K562 (cell line): ENCODE data around the gene PCCA. TPM values are rescaled to one million over a fixed set of nuclear protein-coding genes. Genes with fewer than 3 reads are reported as not detected.
"Not testable (repeated sequence)": the region's sequence is repeated elsewhere in the genome, so short reads cannot be mapped to it uniquely, and the experiment has no call there.

Experiments
- ATAC-seq: fragments of 200-7000 bp; cut with Tn5 transposase; 3 replicates; pipeline ENCODE4 v1.9.1; 2020; ENCODE audit warnings: moderate library complexity
- BruUV-seq: library from RNA; stranded (reverse); fragments of 400-500 nt; replicated peaks from 2 replicates; lab custom pipeline; 2021; lab: Mats Ljungman, UMichigan
- CTCF ChIA-PET: fragments of 300-600 bp; formaldehyde crosslinking; extraction: SDS; loops from one replicate; lab custom pipeline; 2021; ENCODE audit warnings: low intra/inter-chr PET ratio; lab: Yijun Ruan, JAX
- POLR2A ChIA-PET: fragments of 300-600, 350-650 bp; sonication (Branson Sonifier 250); formaldehyde crosslinking; extraction: SDS; loops from one replicate; lab custom pipeline; 2021; ENCODE audit warnings: antibody characterized with exemption, inconsistent platforms; lab: Yijun Ruan, JAX
- DNase-seq, 4 experiments: peaks; one replicate each; pipeline versions ENCODE4 v3.0.0 to v3.0.0-alpha.2; 2011 to 2018; ENCODE audit warnings: low spot score in 3 of 4, mixed read lengths in 3 of 4; ENCODE audit errors: extremely low read depth in 1 of 4
- FAIRE-seq: peaks from 2 replicates; lab custom pipeline; 2011; peaks lifted over from hg19 to GRCh38; lab: Jason Lieb, UNC
- H2AFZ ChIP-seq: 2 replicates; pipeline ENCODE4 v1.6.0; 2011; ENCODE audit warnings: low read depth, low read length, control low read depth, inconsistent platforms
- H3K27ac ChIP-seq: fragments of 200-600 bp; 3 replicates; pipeline ENCODE4 v1.8.0; 2011; ENCODE audit warnings: low read depth, mild to moderate bottlenecking, control low read depth, inconsistent platforms, low read length, moderate library complexity, mixed read lengths; ENCODE audit errors: extremely low read depth
- H3K27me3 ChIP-seq, 2 experiments: fragments of 300-600 bp in 1 of 2; 2 replicates in 1 of 2; 3 replicates in 1 of 2; pipeline versions ENCODE4 v1.6.0 to v1.8.0; 2011; ENCODE audit warnings: inconsistent platforms in 2 of 2, low read length in 2 of 2, mild to moderate bottlenecking in 1 of 2, mixed read lengths in 1 of 2, moderate library complexity in 1 of 2; ENCODE audit not compliant: control insufficient read depth in 2 of 2, insufficient read depth in 2 of 2
- H3K36me3 ChIP-seq: fragments of 300-600 bp; 3 replicates; pipeline ENCODE4 v1.8.0; 2011; ENCODE audit warnings: mild to moderate bottlenecking, low read length, inconsistent platforms; ENCODE audit not compliant: control insufficient read depth, insufficient read depth
- H3K4me1 ChIP-seq, 2 experiments: fragments of 200-600 bp in 1 of 2; replicated peaks in 1 of 2; 2 replicates in 1 of 2; 3 replicates in 1 of 2; pipeline versions ENCODE4 v1.5.1 to v1.8.0; 2011; ENCODE audit warnings: inconsistent platforms in 2 of 2, low read length in 2 of 2, mild to moderate bottlenecking in 1 of 2, mixed read lengths in 1 of 2, moderate library complexity in 1 of 2; ENCODE audit not compliant: control insufficient read depth in 2 of 2, insufficient read depth in 2 of 2
- H3K4me2 ChIP-seq: 2 replicates; pipeline ENCODE4 v1.6.1; 2011; ENCODE audit warnings: low read length, control low read depth, inconsistent platforms, mixed read lengths; ENCODE audit not compliant: insufficient read depth
- H3K4me3 ChIP-seq: fragments of 200-600 bp; sonication (generic), shearing (Covaris generic); 2 replicates; pipeline ENCODE4 v1.5.1; 2016; ENCODE audit warnings: control low read depth, inconsistent platforms
- H3K79me2 ChIP-seq: fragments of 200-600 bp; 3 replicates; pipeline ENCODE4 v1.8.0; 2011; ENCODE audit warnings: low read length, inconsistent platforms; ENCODE audit not compliant: control insufficient read depth, insufficient read depth
- H3K9ac ChIP-seq, 2 experiments: 2 replicates each; pipeline versions ENCODE4 v1.6.0 to v1.6.1; 2011; ENCODE audit warnings: low read depth in 2 of 2, low read length in 2 of 2, control low read depth in 1 of 2, inconsistent platforms in 1 of 2, mild to moderate bottlenecking in 1 of 2, mixed read lengths in 1 of 2; ENCODE audit not compliant: insufficient read depth in 1 of 2
- H3K9me1 ChIP-seq: one replicate; pipeline ENCODE4 v1.6.0; 2011; ENCODE audit warnings: inconsistent platforms, mild to moderate bottlenecking, low read length, moderate library complexity; ENCODE audit not compliant: control insufficient read depth, insufficient read depth
- H3K9me3 ChIP-seq: replicated peaks from 2 replicates; pipeline ENCODE4 v1.5.1; 2011; ENCODE audit warnings: low read depth, low read length, inconsistent platforms; ENCODE audit not compliant: control insufficient read depth, insufficient read depth
- H4K20me1 ChIP-seq: replicated peaks from 2 replicates; pipeline ENCODE4 v1.6.1; 2011; ENCODE audit warnings: low read length, inconsistent platforms, mixed read lengths; ENCODE audit not compliant: control insufficient read depth, insufficient read depth
- BRF1 ChIP-seq: IDR thresholded peaks from 3 replicates; pipeline ENCODE4 v1.6.1; 2011; ENCODE audit warnings: borderline replicate concordance, mild to moderate bottlenecking; ENCODE audit not compliant: insufficient read length; ENCODE audit errors: extremely low read depth
- ESRRB ChIP-seq: fragments of 250-450 bp; sonication (Bioruptor Pico); IDR thresholded peaks from 2 replicates; pipeline ENCODE4 v1.5.0; 2020; ENCODE audit warnings: mild to moderate bottlenecking, moderate library complexity, borderline replicate concordance
- FOXM1 ChIP-seq, 2 experiments: fragments of 450-650 bp in 1 of 2; sonication (generic) in 1 of 2; formaldehyde crosslinking in 1 of 2; IDR thresholded peaks; 2 replicates each; pipeline versions ENCODE4 v1.6.1 to v1.9.0; 2017 to 2022; ENCODE audit warnings: low read depth in 2 of 2, mild to moderate bottlenecking in 2 of 2, missing genetic modification reagents in 1 of 2, moderate library complexity in 1 of 2
- ZNF121 ChIP-seq: sonication (generic); formaldehyde crosslinking; conservative IDR thresholded peaks from 2 replicates; pipeline ENCODE4 v1.8.0; 2022; ENCODE audit warnings: missing genetic modification reagents
- WGBS: fragments of 100-300 bp; shearing (Covaris generic); methylation state at CpG from one replicate; pipeline ENCODE4 v1.1.6; 2016; ENCODE audit warnings: low coverage, mixed read lengths; ENCODE audit not compliant: insufficient coverage; ENCODE audit errors: missing lambda C conversion rate; 5-methylcytosine and 5-hydroxymethylcytosine counted together
- in situ Hi-C: fragments of 300-500 bp; cut with MboI; formaldehyde crosslinking; loops from 4 replicates; pipeline ENCODE4 v1.15.0; 2018; ENCODE audit warnings: inconsistent platforms, mixed read lengths
- intact Hi-C: fragments of 100-400 bp; cut with micrococcal nuclease; formaldehyde crosslinking; loops from 2 replicates; pipeline ENCODE4 v1.14.2; 2022
- polyA plus RNA-seq, 8 experiments: library from polyadenylated mRNA; depleted of rRNA in 4 of 8; stranded (reverse) in 5 of 8; unstranded in 3 of 8; fragments of >200 nt; fragmentation: Nextera tagmentation in 2 of 8; fragmentation: Illumina TruSeq in 1 of 8; extraction: Ambion mirVana in 2 of 8; extraction: Trizol in 1 of 8; gene quantifications; 2 replicates each; pipeline versions ENCODE4 v1.2.1 to v1.2.3, GENCODE V29; 2011 to 2014; ENCODE audit warnings: inconsistent platforms in 1 of 8, missing spikeins in 1 of 8
- total RNA-seq, 7 experiments: library from RNA; depleted of rRNA in 6 of 7; stranded (reverse); fragments of >200 nt in 6 of 7; fragmentation: Illumina TruSeq in 2 of 7; extraction: Trizol in 2 of 7; gene quantifications; 2 replicates each; pipeline versions ENCODE4 v1.2.1 to v1.2.3, GENCODE V29; 2011 to 2021; ENCODE audit warnings: low replicate concordance in 1 of 7

Gene PCCA
- total and polyA plus RNA-seq, 9 of the 15 experiments (the other 6 are each of a cell fraction or from before 2014, with no cell fraction given): 5.2 to 14.1 (median 9.7) TPM

GRCh38 chr13:100091391-100091790 is 2.5 kb downstream of the PCCA start (continued):
- TF ChIP-seq BRF1 (no peak), FOXM1 (IDR thresholded peaks at IDR 0.05; ENCODE audit: low read depth) (no peak), FOXM1 (CRISPR knock-in tag; IDR thresholded peaks at IDR 0.05; ENCODE audit: low read depth) (no peak), ESRRB (CRISPR knock-in tag) (no peak)

DNA sequence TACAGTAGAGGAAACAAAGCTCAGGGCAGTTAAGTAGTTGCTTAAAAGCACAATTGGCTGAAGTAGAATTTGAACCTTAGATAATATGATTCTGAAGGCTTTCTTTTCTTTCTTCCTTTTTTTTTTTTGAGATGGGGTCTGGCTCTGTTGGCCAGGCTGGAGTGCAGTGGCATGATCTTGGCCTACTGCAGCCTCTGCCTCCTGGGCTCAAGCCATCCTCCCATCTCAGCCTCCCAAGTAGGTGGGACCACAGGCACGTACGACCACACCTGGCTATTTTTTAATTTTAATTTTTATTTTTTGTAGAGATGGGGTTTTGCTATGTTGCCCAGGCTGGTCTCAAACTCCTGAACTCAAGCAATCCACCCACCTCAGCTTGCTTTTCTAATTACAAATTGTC is 3.4 kb downstream of the PCCA start:
- peaks cover 36% of the 10 kb centered on the region for H3K79me2 ChIP-seq
- BruUV-seq, H3K27ac ChIP-seq, H3K9me3 ChIP-seq, H3K4me3 ChIP-seq, ATAC-seq, in situ Hi-C loops, FAIRE-seq, DNase-seq, H3K4me2 ChIP-seq, intact Hi-C loops, H4K20me1 ChIP-seq, H3K36me3 ChIP-seq, H3K9me1 ChIP-seq, H3K27me3 ChIP-seq, H2AFZ ChIP-seq, POLR2A ChIA-PET, H3K9ac ChIP-seq, CTCF ChIA-PET: not testable (repeated sequence)
- WGBS: 93% methylated on average over 2 of the region's 2 CpGs
- peaks cover 8 to 10% of the 10 kb centered on the region in 2 experiments; a peak in 4 of 5 replicates for H3K4me1 ChIP-seq
- TF ChIP-seq ZNF121 (CRISPR knock-in tag): peak; percentile 56
